SK-N-MC (cell line): ENCODE data around the gene FAM204A.

ENCODE experiments used
- DNase-seq: peaks from one replicate; pipeline ENCODE4 v3.0.0-alpha.2; 2011; ENCODE audit warnings: low read depth, low spot score
- H3K27ac ChIP-seq: fragments of 200-600 bp; sonication (generic); 2 replicates; pipeline ENCODE4 v1.5.1; 2016; ENCODE audit warnings: mixed run types
- H3K36me3 ChIP-seq: fragments of 200-600 bp; sonication (generic); 2 replicates; pipeline ENCODE4 v1.6.1; 2017; ENCODE audit warnings: antibody characterized with exemption, low read length, mixed read lengths; ENCODE audit not compliant: insufficient read depth
- H3K4me3 ChIP-seq: fragments of 200-600 bp; sonication (generic); 2 replicates; pipeline ENCODE4 v1.5.1; 2016
- H3K9ac ChIP-seq: fragments of 200-600 bp; sonication (generic); 2 replicates; pipeline ENCODE4 v1.8.0; 2017; ENCODE audit warnings: mixed run types, mixed read lengths; ENCODE audit not compliant: insufficient read length
- H3K9me3 ChIP-seq: fragments of 200-600 bp; sonication (generic); 2 replicates; pipeline ENCODE4 v1.6.1; 2017; ENCODE audit warnings: low read depth, mild to moderate bottlenecking, antibody characterized with exemption, low read length, moderate library complexity, mixed read lengths
- EZH2 ChIP-seq: fragments of 200-600 bp; sonication (generic); IDR thresholded peaks from one replicate; pipeline ENCODE4 v1.6.1; 2017; ENCODE audit warnings: antibody characterized with exemption
- FOXP2 ChIP-seq: optimal IDR thresholded peaks from 2 replicates; pipeline ENCODE3; 2011; ENCODE audit warnings: mild to moderate bottlenecking, moderate library complexity; ENCODE audit not compliant: insufficient read depth; ENCODE audit errors: extremely low read length, control extremely low read depth
- POLR2AphosphoS5 ChIP-seq: IDR thresholded peaks from 2 replicates; pipeline ENCODE4 v1.6.1; 2012; ENCODE audit warnings: mild to moderate bottlenecking, low read depth, low read length, borderline replicate concordance

FAM204A gene

GRCh38 chr10:118339111-118339510 lies 3.0 kb downstream of the FAM204A start:
- Histone ChIP-seq H3K9me3 (no peaks in the 10 kb centered on the region), H3K36me3 (peaks cover 14% of the 10 kb centered on the region; the same call in 1 of the 2 replicates), H3K4me3 (no peak overlapping the region), H3K9ac (no peak overlapping the region), H3K27ac (no peak overlapping the region)
- DNase-seq, result no peak
- TF ChIP-seq EZH2, result no peak
- no peak for TF ChIP-seq POLR2AphosphoS5
- no peak for TF ChIP-seq FOXP2

- H3K36me3 ChIP-seq, result peaks cover 21% of the 10 kb centered on the region; the same call in 1 of the 2 replicates
- no peak overlapping the region for H3K9ac ChIP-seq
- H3K4me3 ChIP-seq, result no peak overlapping the region
- H3K9me3 ChIP-seq, result no peaks in the 10 kb centered on the region
- DNase-seq, result no peak
- H3K27ac ChIP-seq, result no peak overlapping the region
- no peak for TF ChIP-seq EZH2
Measured at GRCh38 chr10:118337356-118337755, 4.8 kb downstream of the FAM204A start.

- no peak overlapping the region for H3K9ac ChIP-seq
- no peak overlapping the region for H3K4me3 ChIP-seq
- H3K9me3 ChIP-seq, result no peaks in the 10 kb centered on the region
- no peak overlapping the region for H3K27ac ChIP-seq
- no peak for DNase-seq
- no peak for TF ChIP-seq POLR2AphosphoS5
- no peak for TF ChIP-seq EZH2
- TF ChIP-seq FOXP2, result no peak
- H3K36me3 ChIP-seq, result peaks cover 25% of the 10 kb centered on the region; the same call in 1 of the 2 replicates
Measured at GRCh38 chr10:118333871-118334270, 8.3 kb downstream of the FAM204A start.

- H3K27ac ChIP-seq, result no peak overlapping the region
- H3K9me3 ChIP-seq, result no peaks in the 10 kb centered on the region
- no peak overlapping the region for H3K4me3 ChIP-seq
- no peak for DNase-seq
- peaks cover 25% of the 10 kb centered on the region; the same call in 1 of the 2 replicates for H3K36me3 ChIP-seq
- TF ChIP-seq FOXP2, result no peak
- no peak overlapping the region for H3K9ac ChIP-seq
Measured at GRCh38 chr10:118332948-118333710, 9.0 kb downstream of the FAM204A start.

DNA sequence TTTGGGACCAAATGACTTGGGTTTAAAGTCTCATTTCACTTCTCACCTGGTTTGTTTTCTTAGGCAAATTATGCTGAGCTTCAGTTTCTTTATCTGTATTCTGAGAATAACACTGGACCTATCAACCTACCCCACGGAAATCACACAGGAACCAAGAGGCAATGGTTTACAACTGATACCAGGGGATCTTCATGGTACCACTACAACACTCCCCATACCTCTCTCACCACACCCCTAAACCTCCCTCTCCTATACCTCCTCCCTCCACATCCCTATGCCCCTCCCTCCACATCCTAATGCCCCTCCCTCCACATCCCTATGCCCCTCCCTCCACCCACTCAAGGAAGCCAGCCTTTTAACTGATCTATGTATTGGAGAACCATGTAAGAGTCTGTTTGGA lies 9.9 kb downstream of the FAM204A start:
- TF ChIP-seq EZH2 (no peak), FOXP2 (no peak), POLR2AphosphoS5 (no peak)
- H3K9ac ChIP-seq, result no peak overlapping the region
- H3K27ac ChIP-seq, result no peak overlapping the region
- no peak for DNase-seq
- H3K4me3 ChIP-seq, result no peak overlapping the region
- no peaks in the 10 kb centered on the region for H3K9me3 ChIP-seq
- peaks cover 25% of the 10 kb centered on the region; the same call in 1 of the 2 replicates for H3K36me3 ChIP-seq

DNA sequence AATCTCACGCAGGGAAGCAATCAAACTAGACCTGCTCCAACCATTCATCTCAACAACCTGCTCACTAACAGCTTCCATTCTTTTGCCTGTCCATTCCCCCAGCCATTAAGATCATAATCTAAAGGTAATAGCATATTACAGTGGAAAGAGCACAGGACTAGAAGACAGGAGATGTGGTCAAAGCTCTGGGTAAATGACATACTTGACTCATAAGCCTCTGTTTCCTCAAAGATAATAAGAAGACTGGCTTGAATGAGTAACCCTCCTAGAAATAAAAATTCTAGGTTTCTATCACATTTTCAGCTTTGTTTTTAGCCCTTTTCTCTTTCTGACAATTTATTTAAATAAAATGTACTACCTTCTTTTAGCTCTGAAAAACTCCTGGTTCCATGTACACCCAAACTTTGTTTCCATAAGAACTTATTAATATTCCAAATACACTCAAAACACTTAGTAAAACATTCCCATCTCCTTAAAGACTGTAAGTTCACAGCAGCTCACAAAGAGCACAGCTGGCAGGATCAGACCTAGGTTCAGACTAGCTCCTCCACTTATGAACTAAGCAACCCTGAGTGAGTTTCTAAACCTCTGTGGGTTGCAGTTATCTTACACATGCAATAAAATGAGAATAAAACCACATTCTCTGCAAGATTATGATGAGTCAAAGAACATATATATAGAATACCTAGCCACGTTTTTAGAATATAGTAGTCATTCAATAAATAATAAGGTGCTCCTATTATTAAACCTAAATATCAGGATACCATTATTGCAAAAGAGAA lies 11.6 kb downstream of the FAM204A start:
- Histone ChIP-seq H3K36me3 (peaks cover 23% of the 10 kb centered on the region; the same call in 1 of the 2 replicates), H3K9ac (no peak overlapping the region)
- DNase-seq, result no peak

DNA sequence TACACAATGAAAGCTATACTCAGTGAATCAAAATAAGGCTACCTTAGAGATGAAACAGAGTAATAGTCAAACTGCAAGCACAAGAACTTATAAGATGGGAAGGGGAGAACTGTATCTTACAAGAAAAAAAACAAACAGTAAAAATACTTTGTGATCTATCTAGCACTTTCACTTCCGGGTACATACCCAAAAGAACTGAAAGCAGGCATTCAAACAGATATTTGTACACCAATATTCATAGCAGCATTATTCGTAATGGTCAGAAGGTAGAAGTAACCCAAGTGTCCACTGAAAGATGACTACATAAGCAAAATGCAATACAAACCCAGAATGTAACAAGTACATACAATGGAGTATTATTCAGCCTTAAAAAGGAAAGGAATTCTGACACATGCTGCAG lies 18.0 kb downstream of the FAM204A start:
- Histone ChIP-seq H3K36me3 (peaks cover 10% of the 10 kb centered on the region; the same call in 1 of the 2 replicates), H3K9me3 (no peaks in the 10 kb centered on the region), H3K4me3 (no peak overlapping the region), H3K9ac (no peak overlapping the region), H3K27ac (no peak overlapping the region)
- no peak for DNase-seq
- TF ChIP-seq FOXP2 (no peak), EZH2 (no peak), POLR2AphosphoS5 (no peak)

More for the DNA sequence above, 11.6 kb downstream of the FAM204A start:
- TF ChIP-seq FOXP2, result no peak
- no peak for TF ChIP-seq POLR2AphosphoS5
- no peak for TF ChIP-seq EZH2
- H3K27ac ChIP-seq, result no peak overlapping the region
- no peak overlapping the region for H3K4me3 ChIP-seq
- no peaks in the 10 kb centered on the region for H3K9me3 ChIP-seq

- no peak overlapping the region for H3K4me3 ChIP-seq
- no peak overlapping the region for H3K27ac ChIP-seq
- TF ChIP-seq EZH2, result no peak
- TF ChIP-seq POLR2AphosphoS5, result no peak
- TF ChIP-seq FOXP2, result no peak
- H3K9ac ChIP-seq, result no peak overlapping the region
- H3K36me3 ChIP-seq, result peaks cover 10% of the 10 kb centered on the region; the same call in 1 of the 2 replicates
- no peaks in the 10 kb centered on the region for H3K9me3 ChIP-seq
- DNase-seq, result no peak
Measured at GRCh38 chr10:118321724-118322575, 20.2 kb downstream of the FAM204A start.
